Thyroid gland (tissue), 4 donors: ENCODE data around the gene WFDC1. TPM values are rescaled to one million over a fixed set of nuclear protein-coding genes. Genes with fewer than 3 reads are reported as not detected.

Source experiments
- DNase-seq, 2 donors: peaks; one replicate each; pipeline ENCODE4 v3.0.0-alpha.2; 2019
- H3K27ac ChIP-seq, 3 donors: fragments of 200-600 bp; sonication (generic); 1 replicate in 2 of 3; 2 replicates in 1 of 3; pipeline ENCODE4 v1.5.1; 2016 to 2019; ENCODE audit warnings: mild to moderate bottlenecking in 1 of 3, moderate library complexity in 1 of 3
- H3K27me3 ChIP-seq: fragments of 200-600 bp; sonication (generic); one replicate; pipeline ENCODE4 v1.5.1; 2019
- H3K36me3 ChIP-seq, 2 donors: fragments of 200-600 bp; sonication (generic); one replicate each; pipeline ENCODE4 v1.5.1; 2016 to 2019
- H3K4me1 ChIP-seq, 2 donors: fragments of 200-600 bp; sonication (generic); one replicate each; pipeline ENCODE4 v1.5.1; 2017 to 2019
- H3K4me3 ChIP-seq, 3 donors: fragments of 200-600 bp; sonication (generic); replicated peaks in 1 of 3; 1 replicate in 2 of 3; 2 replicates in 1 of 3; pipeline ENCODE4 v1.5.1; 2016; ENCODE audit warnings: mild to moderate bottlenecking in 1 of 3
- H3K9me3 ChIP-seq: fragments of 200-600 bp; sonication (generic); one replicate; pipeline ENCODE4 v1.5.1; 2017
- POLR2A ChIP-seq, 2 donors: fragments of 450-650 bp; IDR thresholded peaks; one replicate each; pipeline ENCODE4 v1.6.1; 2017; ENCODE audit warnings: antibody characterized with exemption in 2 of 2, mild to moderate bottlenecking in 2 of 2, moderate library complexity in 1 of 2
- WGBS, 2 donors: methylation state at CpG; one replicate each; pipeline ENCODE4 v1.1.5; 2017; 5-methylcytosine and 5-hydroxymethylcytosine counted together
- intact Hi-C: fragments of 100-400 bp; cut with DNase I; formaldehyde crosslinking; loops from one replicate; pipeline ENCODE4 v1.15.1; 2023
- total RNA-seq, 4 donors: library from RNA; depleted of rRNA; stranded (reverse); fragments of >200 nt; gene quantifications; one replicate each; pipeline ENCODE4 v1.2.3, GENCODE V29; 2016
- TF ChIP-seq, protein P1 (sequence below), 6 experiments: fragments of 200-600 bp in 3 of 6; fragments of 450-650 bp in 3 of 6; sonication (generic) in 3 of 6; IDR thresholded peaks; one replicate each; pipeline ENCODE4 v1.5.1; 2016 to 2019; ENCODE audit warnings: antibody characterized with exemption in 6 of 6, mild to moderate bottlenecking in 2 of 6, inconsistent platforms in 1 of 6, moderate library complexity in 1 of 6

The WFDC1 gene
- total RNA-seq, 4 donors from 2014 or later = 1.3 to 2.1 (median 1.6) TPM; not detected in 1

DNA sequence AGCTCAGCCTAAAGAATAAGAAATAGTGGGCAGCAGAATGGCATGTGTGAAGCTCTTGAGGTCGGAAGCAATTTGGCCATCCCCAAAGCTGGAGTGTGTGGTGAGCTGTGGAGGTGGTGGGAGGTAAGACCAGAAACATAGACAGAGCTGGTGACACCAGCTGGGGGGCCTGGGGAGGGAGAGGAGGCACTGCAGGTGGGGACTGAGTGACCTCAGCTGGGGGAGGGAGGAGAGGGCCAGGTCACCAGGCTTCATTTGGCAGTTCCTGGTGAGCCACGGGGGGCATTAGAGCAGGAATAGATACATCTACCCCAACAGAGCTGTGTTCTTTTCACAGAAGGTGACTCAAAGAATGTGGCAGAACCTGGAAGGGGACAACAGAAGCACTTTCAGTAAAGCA lies 31.9 kb downstream of the WFDC1 start:
- intact Hi-C loops = no loop called here

DNA sequence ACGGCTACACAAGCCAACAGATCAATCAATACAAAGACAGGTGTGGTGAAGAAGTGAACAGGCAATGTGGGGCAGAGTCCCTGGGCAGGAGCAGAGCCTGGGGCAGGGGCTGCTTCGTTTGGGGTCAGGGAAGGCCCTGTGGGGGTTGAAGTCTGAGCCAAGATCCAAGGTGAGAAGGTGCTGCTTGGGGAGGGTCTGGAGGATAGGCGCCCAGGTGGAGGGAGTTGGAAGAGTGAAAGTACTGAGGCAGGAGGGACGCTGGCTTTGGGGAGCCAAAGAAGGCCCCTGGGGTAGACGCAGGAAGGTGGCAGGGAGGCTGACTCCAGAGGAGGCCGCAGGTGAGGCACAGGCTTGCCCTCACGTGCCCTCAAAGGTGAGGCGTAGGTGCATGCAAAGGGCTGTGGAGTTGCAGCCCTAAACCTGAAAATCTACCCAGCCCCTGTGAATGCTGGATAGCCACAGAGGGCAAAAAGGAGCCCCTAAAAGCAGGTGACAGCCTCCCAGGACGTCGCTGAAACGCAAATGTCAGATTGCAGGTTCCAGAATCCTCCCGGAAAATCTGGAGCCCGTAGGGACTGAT lies 33.3 kb downstream of the WFDC1 start:
- Histone ChIP-seq H3K9me3 (no peaks in the 10 kb centered on the region), H3K36me3 (no peaks in the 10 kb centered on the region), H3K27me3 (no peaks in the 10 kb centered on the region), H3K4me1 (peaks cover 0 to 2% of the 10 kb centered on the region in 2 donors), H3K27ac (no peak overlapping the region), H3K4me3 (no peak overlapping the region)
- no peak for TF ChIP-seq POLR2A (IDR thresholded peaks at IDR 0.05)
- TF ChIP-seq, protein P1, sequence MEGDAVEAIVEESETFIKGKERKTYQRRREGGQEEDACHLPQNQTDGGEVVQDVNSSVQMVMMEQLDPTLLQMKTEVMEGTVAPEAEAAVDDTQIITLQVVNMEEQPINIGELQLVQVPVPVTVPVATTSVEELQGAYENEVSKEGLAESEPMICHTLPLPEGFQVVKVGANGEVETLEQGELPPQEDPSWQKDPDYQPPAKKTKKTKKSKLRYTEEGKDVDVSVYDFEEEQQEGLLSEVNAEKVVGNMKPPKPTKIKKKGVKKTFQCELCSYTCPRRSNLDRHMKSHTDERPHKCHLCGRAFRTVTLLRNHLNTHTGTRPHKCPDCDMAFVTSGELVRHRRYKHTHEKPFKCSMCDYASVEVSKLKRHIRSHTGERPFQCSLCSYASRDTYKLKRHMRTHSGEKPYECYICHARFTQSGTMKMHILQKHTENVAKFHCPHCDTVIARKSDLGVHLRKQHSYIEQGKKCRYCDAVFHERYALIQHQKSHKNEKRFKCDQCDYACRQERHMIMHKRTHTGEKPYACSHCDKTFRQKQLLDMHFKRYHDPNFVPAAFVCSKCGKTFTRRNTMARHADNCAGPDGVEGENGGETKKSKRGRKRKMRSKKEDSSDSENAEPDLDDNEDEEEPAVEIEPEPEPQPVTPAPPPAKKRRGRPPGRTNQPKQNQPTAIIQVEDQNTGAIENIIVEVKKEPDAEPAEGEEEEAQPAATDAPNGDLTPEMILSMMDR (IDR thresholded peaks at IDR 0.05) = no peak
- 83 to 87% methylated on average over 13 of the region's 13 CpGs for WGBS, 2 donors
- intact Hi-C loops = no loop called here
- no peak for DNase-seq

More for the DNA sequence above, 31.9 kb downstream of the WFDC1 start:
- no peak for TF ChIP-seq POLR2A (IDR thresholded peaks at IDR 0.05)
- TF ChIP-seq, protein P1 (IDR thresholded peaks at IDR 0.05) = no peak
- 79 to 90% methylated on average over 2 of the region's 2 CpGs for WGBS, 2 donors
- Histone ChIP-seq H3K4me1 (no peaks in the 10 kb centered on the region), H3K4me3 (no peak overlapping the region), H3K36me3 (no peaks in the 10 kb centered on the region), H3K9me3 (no peaks in the 10 kb centered on the region), H3K27me3 (no peaks in the 10 kb centered on the region), H3K27ac (no peak overlapping the region)
- no peak for DNase-seq

DNA sequence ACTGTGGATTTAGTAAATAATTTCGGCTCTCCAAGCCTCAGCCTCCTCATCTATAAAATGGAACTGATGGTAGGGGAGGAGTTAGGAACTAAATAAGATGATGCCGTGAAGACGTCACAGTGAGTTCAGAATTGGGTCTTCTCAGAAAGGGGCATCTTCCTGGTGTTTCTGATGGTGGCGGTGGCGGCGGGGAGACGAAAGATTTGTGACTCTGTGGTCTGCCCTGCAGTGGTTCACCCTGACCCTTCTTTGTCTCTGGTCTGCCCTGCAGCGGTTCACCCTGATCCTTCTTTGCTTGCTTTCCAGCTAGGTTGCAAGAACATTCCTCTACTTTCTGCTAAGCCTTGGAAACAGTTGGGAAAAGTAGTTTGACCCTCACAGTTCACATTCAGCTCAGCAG lies 34.3 kb downstream of the WFDC1 start:
- intact Hi-C loops = no loop called here
- Histone ChIP-seq H3K4me3 (no peak overlapping the region), H3K4me1 (peaks cover 0 to 5% of the 10 kb centered on the region in 2 donors), H3K36me3 (no peaks in the 10 kb centered on the region), H3K9me3 (no peaks in the 10 kb centered on the region), H3K27me3 (no peaks in the 10 kb centered on the region), H3K27ac (no peak overlapping the region)
- 95 to 98% methylated on average over 8 of the region's 8 CpGs for WGBS, 2 donors
- DNase-seq = no peak
- TF ChIP-seq, protein P1 (IDR thresholded peaks at IDR 0.05) = no peak
- no peak for TF ChIP-seq POLR2A (IDR thresholded peaks at IDR 0.05)

DNA sequence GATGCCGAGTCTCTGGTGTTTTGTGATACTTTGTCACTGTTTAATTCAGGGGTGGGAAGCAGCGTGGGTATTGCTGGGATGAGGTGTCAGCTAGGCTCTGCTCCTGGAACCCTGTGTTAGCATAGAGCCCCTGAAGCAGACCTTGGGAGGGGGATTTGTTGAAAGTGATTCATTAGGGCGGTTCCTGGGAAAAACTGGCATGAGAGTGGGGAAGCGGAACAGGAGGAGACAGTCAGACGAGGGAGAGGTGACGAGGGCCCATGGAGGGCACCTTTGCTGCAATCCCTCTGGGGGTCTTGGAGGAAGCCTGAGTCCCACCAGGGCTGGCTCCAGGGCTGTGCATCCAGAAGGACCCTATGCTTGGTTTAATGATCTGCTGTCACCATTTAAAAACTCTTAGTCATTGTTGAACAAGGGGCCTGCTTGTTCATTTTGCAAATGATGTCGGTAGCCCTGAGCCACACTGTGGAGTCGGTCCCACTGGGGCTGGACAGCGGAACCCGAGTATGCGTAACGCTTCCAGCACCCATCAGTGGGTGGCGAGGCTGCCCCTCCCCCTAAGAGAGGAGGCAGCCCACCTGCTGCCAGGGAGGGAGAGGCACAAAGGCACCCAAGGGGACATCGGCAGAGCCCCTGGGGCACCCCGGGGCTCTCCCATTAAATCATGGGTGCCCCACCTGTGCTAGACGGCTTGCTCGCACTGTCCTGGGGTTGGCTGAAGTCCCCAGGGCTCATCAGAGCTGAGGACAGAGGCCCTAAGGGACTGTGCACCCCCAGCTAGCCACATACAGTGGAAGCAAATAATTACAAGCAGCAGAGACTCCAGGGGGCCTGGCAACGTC lies 35.4 kb downstream of the WFDC1 start:
- no peaks in the 10 kb centered on the region for H3K36me3 ChIP-seq
- 82 to 89% methylated on average over 11 to 17 of the region's 18 CpGs for WGBS, 2 donors
- intact Hi-C loops = no loop called here

More for the DNA sequence above, 35.4 kb downstream of the WFDC1 start:
- H3K4me1 ChIP-seq = peaks cover 0 to 5% of the 10 kb centered on the region in 2 donors
- TF ChIP-seq POLR2A (IDR thresholded peaks at IDR 0.05) = no peak
- TF ChIP-seq, protein P1 (IDR thresholded peaks at IDR 0.05) = no peak
- no peak overlapping the region for H3K27ac ChIP-seq
- no peak for DNase-seq
- H3K9me3 ChIP-seq = no peaks in the 10 kb centered on the region
- no peaks in the 10 kb centered on the region for H3K27me3 ChIP-seq
- H3K4me3 ChIP-seq = no peak overlapping the region
